NOMO-1 treated with dmso at 0.1 percent for 144 hours (cell line): Measurements from ENCODE around the gene RSPH6A.

ENCODE experiments used
- DNase-seq: peaks from one replicate; lab custom pipeline; 2025; ENCODE audit not compliant: unreplicated experiment; lab: John Stamatoyannopoulos, UW

Gene RSPH6A

GRCh38 chr19:45825917-45826893 lies 11.1 kb upstream of the RSPH6A start:
- DNase-seq: no peak

- no peak for DNase-seq
Observed at GRCh38 chr19:45825263-45825605, 10.1 kb upstream of the RSPH6A start.

GRCh38 chr19:45824531-45825262 lies 9.6 kb upstream of the RSPH6A start:
- no peak for DNase-seq

- no peak for DNase-seq
Observed at GRCh38 chr19:45824041-45824471, 8.9 kb upstream of the RSPH6A start.

GRCh38 chr19:45823182-45823581 lies 8.1 kb upstream of the RSPH6A start:
- DNase-seq: no peak

GRCh38 chr19:45822716-45823115 lies 7.6 kb upstream of the RSPH6A start:
- no peak for DNase-seq

GRCh38 chr19:45821570-45821969 lies 6.5 kb upstream of the RSPH6A start:
- DNase-seq: no peak

- DNase-seq: no peak
Observed at GRCh38 chr19:45821103-45821521, 6.0 kb upstream of the RSPH6A start.

GRCh38 chr19:45820413-45821102 lies 5.5 kb upstream of the RSPH6A start:
- no peak for DNase-seq

- no peak for DNase-seq
Observed at GRCh38 chr19:45819769-45820168, 4.7 kb upstream of the RSPH6A start.

GRCh38 chr19:45817725-45818301 lies 2.7 kb upstream of the RSPH6A start:
- DNase-seq: no peak

- DNase-seq: peak; percentile 87
Observed at GRCh38 chr19:45817010-45817724, 2.1 kb upstream of the RSPH6A start.

GRCh38 chr19:45816236-45817009 lies 1.3 kb upstream of the RSPH6A start:
- no peak for DNase-seq

GRCh38 chr19:45815481-45816216 lies 541 bp upstream of the RSPH6A start:
- DNase-seq: no peak

- no peak for DNase-seq
Observed at GRCh38 chr19:45814166-45814780, 835 bp downstream of the RSPH6A start.

- no peak for DNase-seq
Observed at GRCh38 chr19:45812297-45812696, 2.8 kb downstream of the RSPH6A start.

- DNase-seq: no peak
Observed at GRCh38 chr19:45809643-45810159, 5.4 kb downstream of the RSPH6A start.

- DNase-seq: no peak
Observed at GRCh38 chr19:45805719-45806118, 9.4 kb downstream of the RSPH6A start.

GRCh38 chr19:45804959-45805230 lies 10.2 kb downstream of the RSPH6A start:
- no peak for DNase-seq
